Cardiac muscle cell (in vitro differentiated cells and primary cell): ENCODE results near the gene SPIRE1. TPM values are rescaled to one million over a fixed set of nuclear protein-coding genes. Genes with fewer than 3 reads are reported as not detected.

ENCODE experiments used
- DNase-seq, 2 donors: peaks; one replicate each; pipeline versions ENCODE4 v3.0.0 to v3.0.0-alpha.2; 2010 to 2017; ENCODE audit warnings: low read depth in 1 of 2, low spot score in 1 of 2
- H3K27ac ChIP-seq: fragments of 200-600 bp; sonication (generic); 2 replicates; pipeline ENCODE4 v1.5.1; 2016
- H3K27me3 ChIP-seq: fragments of 200-600 bp; sonication (generic); 2 replicates; pipeline ENCODE4 v1.6.0; 2016; ENCODE audit warnings: control low read depth
- H3K36me3 ChIP-seq: fragments of 200-600 bp; sonication (generic); 2 replicates; pipeline ENCODE4 v1.5.1; 2016; ENCODE audit warnings: control low read depth
- H3K4me1 ChIP-seq: fragments of 200-600 bp; sonication (generic); 2 replicates; pipeline ENCODE4 v1.8.1; 2017; ENCODE audit warnings: low read depth, mild to moderate bottlenecking, mixed run types
- H3K4me3 ChIP-seq: fragments of 200-600 bp; sonication (generic); 2 replicates; pipeline ENCODE4 v1.5.1; 2016; ENCODE audit warnings: mild to moderate bottlenecking
- H3K9me3 ChIP-seq: fragments of 200-600 bp; sonication (generic); 2 replicates; pipeline ENCODE4 v1.5.1; 2017; ENCODE audit warnings: low read depth, mild to moderate bottlenecking, control low read depth
- CTCF ChIP-seq: IDR thresholded peaks from 2 replicates; pipeline ENCODE4 v1.5.1; 2012; ENCODE audit warnings: low read depth, mild to moderate bottlenecking, low read length
- polyA plus RNA-seq: library from polyadenylated mRNA; unstranded; fragments of >200 nt; fragmentation: Nextera tagmentation; extraction: Ambion mirVana; gene quantifications from 2 replicates; pipeline ENCODE4 v1.2.1, GENCODE V29; 2016
- total RNA-seq: library from RNA; depleted of rRNA; stranded (reverse); fragments of >200 nt; gene quantifications from 2 replicates; pipeline ENCODE4 v1.2.3, GENCODE V29; 2016

The SPIRE1 gene
- total and polyA plus RNA-seq, 2 experiments from 2014 or later, result 17.8 to 19.6 TPM

GRCh38 chr18:12595571-12596255 is 62.2 kb downstream of the SPIRE1 start:
- Histone ChIP-seq H3K9me3 (no peaks in the 10 kb centered on the region), H3K4me3 (no peak overlapping the region), H3K27ac (no peak overlapping the region), H3K27me3 (no peaks in the 10 kb centered on the region), H3K36me3 (no peaks in the 10 kb centered on the region), H3K4me1 (peaks cover 34% of the 10 kb centered on the region)
- no peak for DNase-seq
- TF ChIP-seq CTCF, result no peak

- peaks cover 31% of the 10 kb centered on the region for H3K4me1 ChIP-seq
- DNase-seq, result peak in 1 of 2 donors; percentile 32
- no peak overlapping the region for H3K27ac ChIP-seq
- no peak for TF ChIP-seq CTCF
- no peaks in the 10 kb centered on the region for H3K36me3 ChIP-seq
- H3K9me3 ChIP-seq, result no peaks in the 10 kb centered on the region
- no peak overlapping the region for H3K4me3 ChIP-seq
- H3K27me3 ChIP-seq, result no peaks in the 10 kb centered on the region
Measured at GRCh38 chr18:12593866-12594265, 64.0 kb downstream of the SPIRE1 start.

GRCh38 chr18:12592597-12593127 is 65.2 kb downstream of the SPIRE1 start:
- Histone ChIP-seq H3K4me1 (peaks cover 19% of the 10 kb centered on the region), H3K27me3 (no peaks in the 10 kb centered on the region), H3K4me3 (no peak overlapping the region), H3K36me3 (no peaks in the 10 kb centered on the region), H3K27ac (no peak overlapping the region), H3K9me3 (no peaks in the 10 kb centered on the region)
- no peak for DNase-seq
- no peak for TF ChIP-seq CTCF

- Histone ChIP-seq H3K27me3 (no peaks in the 10 kb centered on the region), H3K4me1 (no peaks in the 10 kb centered on the region), H3K9me3 (no peaks in the 10 kb centered on the region), H3K36me3 (no peaks in the 10 kb centered on the region), H3K4me3 (no peak overlapping the region), H3K27ac (no peak overlapping the region)
- DNase-seq, result no peak
- TF ChIP-seq CTCF, result no peak
Measured at GRCh38 chr18:12589448-12589847, 68.5 kb downstream of the SPIRE1 start.

DNA sequence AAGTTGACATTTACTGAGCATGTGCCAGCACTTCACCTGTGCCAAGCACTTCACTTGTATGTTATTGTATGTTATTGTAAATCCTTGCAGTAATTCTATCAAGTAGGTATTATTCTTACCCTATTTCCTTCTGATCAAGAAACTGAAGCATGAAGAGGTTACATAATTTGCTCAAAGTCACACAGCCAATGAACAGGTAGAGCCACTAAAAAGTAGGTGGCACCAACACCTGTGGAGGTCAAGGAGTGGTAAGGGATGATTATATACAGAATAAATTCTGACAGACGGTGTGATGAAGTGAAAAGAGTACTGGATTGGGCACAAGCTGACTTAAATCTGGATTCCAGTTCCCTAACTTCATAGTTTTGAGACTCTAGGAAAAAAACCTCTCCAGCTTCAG is 71.0 kb downstream of the SPIRE1 start:
- Histone ChIP-seq H3K4me1 (no peaks in the 10 kb centered on the region), H3K4me3 (no peak overlapping the region), H3K27ac (no peak overlapping the region), H3K27me3 (no peaks in the 10 kb centered on the region), H3K36me3 (no peaks in the 10 kb centered on the region), H3K9me3 (no peaks in the 10 kb centered on the region)
- no peak for DNase-seq
- TF ChIP-seq CTCF, result no peak
